Activated naive CD8-positive, alpha-beta T cell treated with anti-CD3 and anti-CD28 coated beads, Interleukin-2, amount 50 U/mL, for 16 hours (primary cell): Measurements from ENCODE around the gene HCLS1.
"Not testable (repeated sequence)": the region's sequence is repeated elsewhere in the genome, so short reads cannot be mapped to it uniquely, and the experiment has no call there.

Source experiments
- DNase-seq: peaks from one replicate; pipeline ENCODE4 v3.0.0-alpha.2; 2020; ENCODE audit warnings: low read depth, low spot score

HCLS1 gene, protein sequence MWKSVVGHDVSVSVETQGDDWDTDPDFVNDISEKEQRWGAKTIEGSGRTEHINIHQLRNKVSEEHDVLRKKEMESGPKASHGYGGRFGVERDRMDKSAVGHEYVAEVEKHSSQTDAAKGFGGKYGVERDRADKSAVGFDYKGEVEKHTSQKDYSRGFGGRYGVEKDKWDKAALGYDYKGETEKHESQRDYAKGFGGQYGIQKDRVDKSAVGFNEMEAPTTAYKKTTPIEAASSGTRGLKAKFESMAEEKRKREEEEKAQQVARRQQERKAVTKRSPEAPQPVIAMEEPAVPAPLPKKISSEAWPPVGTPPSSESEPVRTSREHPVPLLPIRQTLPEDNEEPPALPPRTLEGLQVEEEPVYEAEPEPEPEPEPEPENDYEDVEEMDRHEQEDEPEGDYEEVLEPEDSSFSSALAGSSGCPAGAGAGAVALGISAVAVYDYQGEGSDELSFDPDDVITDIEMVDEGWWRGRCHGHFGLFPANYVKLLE

GRCh38 chr3:121660356-121661171, at the start of gene HCLS1:
Gene HCLS1 (minus strand): TSS chr3:121660903. CDS start chr3:121658347, 2,556 bp downstream.
- DNase-seq: peak; percentile 30

- no peak for DNase-seq
Observed at GRCh38 chr3:121710347-121710746, 49.6 kb upstream of the HCLS1 start.

DNA sequence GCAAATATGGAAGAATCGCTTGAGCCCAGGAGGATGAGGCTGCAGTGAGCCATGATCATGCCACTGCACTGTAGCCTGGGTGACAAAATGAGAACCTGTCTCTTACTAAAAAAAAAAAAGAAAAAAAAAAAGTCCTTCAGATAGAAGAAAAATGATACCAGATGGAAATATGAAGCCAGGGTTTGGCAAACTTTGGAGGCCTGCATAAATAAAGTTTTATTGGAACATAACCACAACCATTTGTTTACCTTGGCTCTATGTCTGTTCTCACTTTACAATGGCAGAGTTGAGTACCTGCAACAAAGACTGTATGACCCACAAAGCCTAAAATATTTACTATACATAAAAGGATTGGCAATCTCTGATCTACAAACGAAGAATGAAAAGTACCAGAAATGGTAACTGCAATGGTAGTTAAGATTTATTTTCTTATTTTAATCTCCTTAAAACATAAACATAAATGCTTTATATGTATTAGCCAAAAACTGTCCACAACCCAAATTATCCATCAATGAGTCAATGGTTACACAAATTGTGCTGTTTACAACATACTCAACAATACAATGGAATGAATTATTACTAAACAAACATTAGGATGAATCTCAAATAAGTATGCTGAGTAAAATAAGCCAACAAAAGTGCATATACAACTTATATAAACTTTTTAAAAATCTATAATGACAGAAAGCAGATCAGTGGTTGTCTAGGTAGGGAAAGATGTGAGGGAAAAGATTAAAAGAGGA, 47.0 kb upstream of the HCLS1 start:
- no peak for DNase-seq

DNA sequence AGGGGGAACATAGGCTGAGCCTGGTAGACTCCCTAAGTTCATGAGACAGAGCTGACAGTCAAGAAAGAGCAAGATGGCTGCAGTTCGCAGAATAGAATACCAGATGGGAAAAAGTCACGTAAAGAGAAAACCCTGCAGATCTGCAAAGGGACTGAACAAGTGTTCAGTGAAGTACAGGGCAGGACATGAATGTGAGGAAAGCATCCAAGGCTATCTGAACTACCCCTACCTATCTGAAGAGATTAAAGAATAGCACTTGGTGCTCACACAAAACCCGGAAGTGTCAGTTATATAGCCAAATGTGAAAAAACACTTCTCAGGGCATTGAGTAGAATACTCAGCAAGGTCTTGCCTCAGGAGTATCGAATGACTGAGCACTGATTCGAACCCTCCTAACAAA, 44.8 kb upstream of the HCLS1 start:
- DNase-seq: no peak

DNA sequence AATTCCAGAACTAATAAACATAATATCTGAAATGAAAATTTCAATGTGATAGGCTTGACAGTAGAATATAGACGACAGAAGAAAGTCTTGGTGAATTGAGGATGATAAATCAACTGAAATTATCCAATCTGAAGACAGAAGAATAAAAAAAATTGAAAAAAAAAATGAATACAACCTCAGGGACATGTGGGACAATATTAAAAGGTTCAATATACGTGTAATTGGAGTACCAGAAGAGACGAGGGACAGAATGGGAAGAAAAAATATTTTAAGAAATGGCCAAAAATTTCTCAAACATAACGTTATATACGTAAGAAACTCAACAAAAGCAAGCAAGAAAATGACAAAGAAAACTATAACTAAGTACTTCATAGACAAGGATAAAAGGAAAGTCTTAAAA, 43.3 kb upstream of the HCLS1 start:
- DNase-seq: no peak

DNA sequence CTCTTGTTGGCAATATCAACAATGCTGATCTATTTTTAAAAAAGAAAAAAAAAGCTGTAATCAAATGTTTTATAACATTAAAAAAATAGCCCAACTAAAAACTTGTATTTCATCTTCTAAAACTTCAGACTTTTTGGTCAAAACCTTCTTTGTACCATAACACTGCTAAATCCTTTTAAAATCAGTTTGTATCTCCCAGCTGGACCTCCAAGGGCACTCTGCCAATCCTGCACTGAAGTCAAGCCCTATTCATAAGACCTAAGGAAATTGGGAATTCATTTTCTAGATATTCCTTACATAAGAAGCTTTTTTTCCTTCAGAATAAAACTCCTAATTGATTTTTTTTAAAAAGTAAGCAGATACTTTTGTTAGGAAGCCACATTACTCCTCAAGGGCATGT, 38.2 kb upstream of the HCLS1 start:
- DNase-seq: no peak

DNA sequence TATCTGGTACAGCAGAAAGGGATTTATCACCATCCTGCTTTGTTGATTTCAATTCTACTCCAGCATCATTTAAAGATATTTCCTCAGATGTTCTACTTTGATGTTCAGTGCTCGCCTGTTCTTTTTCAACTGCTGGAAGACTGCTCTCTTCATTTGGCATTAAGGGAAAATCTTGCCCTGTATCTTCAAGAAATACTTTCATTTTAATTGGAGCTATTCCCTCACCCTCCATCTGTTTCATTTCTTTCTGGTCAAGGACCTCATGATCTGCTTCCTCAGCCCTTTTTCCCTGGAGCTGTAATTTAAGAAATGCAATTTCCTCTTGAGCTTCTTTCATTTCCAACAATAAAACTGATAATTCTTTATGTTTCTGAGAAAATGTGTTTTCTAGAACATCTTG, 37.8 kb upstream of the HCLS1 start:
- DNase-seq: no peak

GRCh38 chr3:121696186-121696585, 35.5 kb upstream of the HCLS1 start:
- no peak for DNase-seq

- DNase-seq: no peak
Observed at GRCh38 chr3:121692010-121692699, 31.5 kb upstream of the HCLS1 start.

- no peak for DNase-seq
Observed at GRCh38 chr3:121690777-121691405, 30.2 kb upstream of the HCLS1 start.

DNA sequence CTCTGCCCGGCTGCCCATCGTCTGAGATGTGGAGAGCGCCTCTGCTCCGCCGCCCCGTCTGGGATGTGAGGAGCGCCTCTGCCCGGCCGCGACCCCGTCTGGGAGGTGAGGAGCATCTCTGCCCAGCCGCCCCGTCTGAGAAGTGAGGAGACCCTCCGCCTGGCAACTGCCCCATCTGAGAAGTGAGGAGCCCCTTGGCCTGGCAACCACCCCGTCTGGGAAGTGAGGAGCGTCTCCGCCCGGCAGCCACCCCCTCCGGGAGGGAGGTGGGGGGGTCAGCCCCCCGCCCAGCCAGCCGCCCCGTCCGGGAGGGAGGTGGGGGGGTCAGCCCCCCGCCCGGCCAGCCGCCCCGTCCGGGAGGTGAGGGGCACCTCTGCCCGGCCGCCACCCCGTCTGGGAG, 28.0 kb upstream of the HCLS1 start:
- DNase-seq: not testable (repeated sequence)

DNA sequence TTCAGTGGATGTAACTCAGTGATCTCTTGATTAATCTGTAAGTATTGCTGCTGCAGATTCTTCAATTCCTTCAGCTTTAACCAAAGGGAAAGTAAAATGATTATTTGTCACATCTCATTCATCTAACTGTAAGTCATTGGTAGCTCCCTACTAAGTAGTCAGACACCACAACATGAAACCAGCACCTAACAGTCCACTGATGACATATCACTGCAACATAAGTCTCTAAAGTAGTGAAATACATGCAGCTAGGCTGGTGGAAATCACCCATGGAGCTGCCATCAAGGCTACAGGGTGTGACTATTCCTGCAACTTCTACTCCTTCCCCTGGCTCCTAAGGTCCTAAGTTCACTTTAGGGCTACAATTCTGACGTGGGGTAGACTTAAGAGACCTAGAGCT, 21.1 kb upstream of the HCLS1 start:
- DNase-seq: no peak

GRCh38 chr3:121677141-121677540, 16.4 kb upstream of the HCLS1 start:
- no peak for DNase-seq

GRCh38 chr3:121670676-121671075, 10.0 kb upstream of the HCLS1 start:
- DNase-seq: no peak

GRCh38 chr3:121667333-121667732, 6.6 kb upstream of the HCLS1 start:
- DNase-seq: no peak

- no peak for DNase-seq
Observed at GRCh38 chr3:121665488-121665887, 4.8 kb upstream of the HCLS1 start.

DNA sequence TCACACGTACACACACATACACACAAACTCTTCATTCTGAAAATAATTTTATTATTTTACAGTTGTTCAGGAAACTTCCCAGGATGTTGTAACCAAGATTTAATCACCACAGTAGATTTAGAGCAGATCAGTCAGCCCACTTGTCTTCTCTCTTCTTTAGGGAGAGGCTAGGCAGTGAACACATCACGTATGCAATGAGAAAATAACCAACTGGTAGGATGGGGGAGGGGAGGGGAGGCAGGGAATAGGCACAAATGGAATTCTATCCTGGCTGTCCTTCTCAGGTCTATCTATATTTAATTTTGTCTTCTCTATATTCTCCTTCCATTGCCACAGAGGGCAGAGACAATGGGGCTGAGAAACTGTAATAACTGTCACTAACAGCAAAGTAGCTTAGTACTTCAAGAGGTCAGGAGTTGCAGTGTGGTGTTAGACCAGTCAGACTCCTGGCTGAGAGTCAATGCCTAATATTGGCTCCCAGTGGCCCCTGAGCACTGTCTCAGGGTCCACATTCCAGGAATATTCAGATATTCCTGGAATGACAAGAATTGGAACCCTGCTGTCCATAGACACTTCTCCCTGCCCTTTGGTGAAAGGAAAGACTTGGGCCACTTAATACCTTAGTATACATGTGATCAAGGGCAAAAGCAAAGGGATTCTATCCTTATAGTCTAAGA, 2.6 kb upstream of the HCLS1 start:
- no peak for DNase-seq

- DNase-seq: no peak
Observed at GRCh38 chr3:121662742-121663141, 2.0 kb upstream of the HCLS1 start.

DNA sequence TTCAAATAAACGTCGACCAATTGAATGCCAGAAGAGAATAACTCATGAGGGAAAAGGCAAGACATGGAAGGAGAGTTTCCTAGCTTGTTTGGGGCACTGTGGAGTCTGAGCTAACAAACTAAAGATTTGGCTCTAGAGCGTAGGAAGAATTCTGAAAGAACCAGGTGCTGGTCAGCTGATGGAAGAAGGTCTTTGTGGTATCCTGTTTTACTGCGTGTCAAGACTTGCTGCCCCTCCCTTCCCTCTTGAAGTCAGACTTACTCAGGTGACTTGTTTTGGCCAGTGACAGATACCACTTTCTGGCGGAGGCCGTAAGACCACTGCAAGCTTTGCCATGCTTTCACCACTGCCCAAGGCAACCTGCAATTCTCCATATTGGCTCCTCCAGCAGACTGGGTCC, 673 bp upstream of the HCLS1 start:
- no peak for DNase-seq

GRCh38 chr3:121659586-121659985, 1.1 kb downstream of the HCLS1 start:
- DNase-seq: no peak
